Activated CD8-positive, alpha-beta T cell treated with anti-CD3 and anti-CD28 coated beads for 36 hours (primary cell): ENCODE measurements around the gene WDR49. TPM values are rescaled to one million over a fixed set of nuclear protein-coding genes. Genes with fewer than 3 reads are reported as not detected.

Source experiments
- ATAC-seq: fragments of 200-7000 bp; cut with Tn5 transposase; one replicate; pipeline ENCODE4 v1.10.0; 2021; ENCODE audit warnings: mild to moderate bottlenecking, moderate library complexity
- CTCF ChIA-PET: fragments of 350-600 bp; sonication (Branson Sonifier 250); formaldehyde crosslinking; loops from one replicate; lab custom pipeline; 2021; ENCODE audit warnings: antibody characterized with exemption; lab: Charles Lee
- POLR2A ChIA-PET: fragments of 350-600 bp; sonication (Branson Sonifier 250); formaldehyde crosslinking; loops from one replicate; lab custom pipeline; 2021; ENCODE audit warnings: antibody characterized with exemption; lab: Charles Lee
- DNase-seq: peaks from one replicate; pipeline ENCODE4 v3.0.0-alpha.2; 2020
- H3K27ac Mint-ChIP-seq: one replicate; pipeline ENCODE4 v1.8.0; 2021; ENCODE audit warnings: mild to moderate bottlenecking, mixed read lengths
- H3K27me3 Mint-ChIP-seq: one replicate; pipeline ENCODE4 v1.8.0; 2021; ENCODE audit warnings: mixed read lengths
- H3K36me3 Mint-ChIP-seq: one replicate; pipeline ENCODE4 v1.8.0; 2021; ENCODE audit warnings: low read depth, mixed read lengths
- H3K4me1 Mint-ChIP-seq: one replicate; pipeline ENCODE4 v1.8.0; 2021; ENCODE audit warnings: low read depth, mixed read lengths
- H3K4me3 Mint-ChIP-seq: one replicate; pipeline ENCODE4 v1.8.0; 2021; ENCODE audit warnings: mild to moderate bottlenecking, moderate library complexity, mixed read lengths
- H3K9me3 Mint-ChIP-seq: one replicate; pipeline ENCODE4 v1.8.0; 2021; ENCODE audit warnings: mixed read lengths
- CTCF ChIP-seq: fragments of 200-600 bp; IDR thresholded peaks from one replicate; pipeline ENCODE4 v1.8.0; 2022; ENCODE audit warnings: antibody characterized with exemption, mild to moderate bottlenecking
- intact Hi-C: fragments of 100-400 bp; cut with micrococcal nuclease; formaldehyde crosslinking; loops from one replicate; pipeline ENCODE4 v1.10.0; 2022
- total RNA-seq, 2 experiments: library from RNA; stranded (reverse); gene quantifications; one replicate each; pipeline ENCODE4 v1.2.3, GENCODE V29; 2021

The WDR49 gene
- total RNA-seq, 2 experiments from 2014 or later = 0.29 to 0.36 TPM

- DNase-seq (no peak), ATAC-seq (no peak)
- Mint-ChIP-seq H3K4me3 (no peak overlapping the region), H3K36me3 (no peaks in the 10 kb centered on the region), H3K9me3 (no peaks in the 10 kb centered on the region), H3K4me1 (no peaks in the 10 kb centered on the region), H3K27me3 (no peaks in the 10 kb centered on the region), H3K27ac (no peak overlapping the region)
- intact Hi-C loops = no loop called here
- POLR2A ChIA-PET = no interaction called here
- no peak for TF ChIP-seq CTCF
- CTCF ChIA-PET = no interaction called here
Observed at GRCh38 chr3:167451282-167451681, 202.5 kb downstream of the WDR49 start.

GRCh38 chr3:167450675-167451074, 203.1 kb downstream of the WDR49 start:
- Mint-ChIP-seq H3K4me3 (no peak overlapping the region), H3K27ac (no peak overlapping the region), H3K4me1 (no peaks in the 10 kb centered on the region), H3K36me3 (no peaks in the 10 kb centered on the region), H3K9me3 (no peaks in the 10 kb centered on the region), H3K27me3 (no peaks in the 10 kb centered on the region)
- ChIA-PET POLR2A (no interaction called here), CTCF (no interaction called here)
- intact Hi-C loops = no loop called here
- DNase-seq (no peak), ATAC-seq (no peak)
- TF ChIP-seq CTCF = no peak

- POLR2A ChIA-PET = no interaction called here
- no peak for TF ChIP-seq CTCF
- Mint-ChIP-seq H3K9me3 (no peaks in the 10 kb centered on the region), H3K36me3 (no peaks in the 10 kb centered on the region), H3K27ac (no peak overlapping the region), H3K27me3 (no peaks in the 10 kb centered on the region), H3K4me1 (no peaks in the 10 kb centered on the region), H3K4me3 (no peak overlapping the region)
- CTCF ChIA-PET = no interaction called here
- intact Hi-C loops = no loop called here
- no peak for ATAC-seq
- DNase-seq = no peak
Observed at GRCh38 chr3:167450195-167450594, 203.5 kb downstream of the WDR49 start.

GRCh38 chr3:167445491-167445890, 208.3 kb downstream of the WDR49 start:
- TF ChIP-seq CTCF = no peak
- Mint-ChIP-seq H3K4me1 (no peaks in the 10 kb centered on the region), H3K36me3 (no peaks in the 10 kb centered on the region), H3K9me3 (no peaks in the 10 kb centered on the region), H3K27ac (no peak overlapping the region), H3K27me3 (no peaks in the 10 kb centered on the region), H3K4me3 (no peak overlapping the region)
- DNase-seq (no peak), ATAC-seq (no peak)
- intact Hi-C loops = no loop called here
- ChIA-PET CTCF (no interaction called here), POLR2A (no interaction called here)

- POLR2A ChIA-PET = no interaction called here
- Mint-ChIP-seq H3K4me1 (no peaks in the 10 kb centered on the region), H3K27ac (no peak overlapping the region), H3K4me3 (no peak overlapping the region), H3K27me3 (no peaks in the 10 kb centered on the region), H3K36me3 (no peaks in the 10 kb centered on the region), H3K9me3 (no peaks in the 10 kb centered on the region)
- TF ChIP-seq CTCF = no peak
- ATAC-seq (no peak), DNase-seq (no peak)
- intact Hi-C loops = no loop called here
- CTCF ChIA-PET = no interaction called here
Observed at GRCh38 chr3:167441256-167441655, 212.5 kb downstream of the WDR49 start.
